ENCODE results near the gene SULF2. TPM values are rescaled to one million over a fixed set of nuclear protein-coding genes. Genes with fewer than 3 reads are reported as not detected.

SULF2 gene
- polyA plus RNA-seq, 4 donors, result 10.3 to 40.9 (median 22.4) TPM

- FAIRE-seq (no peak), DNase-seq (no peak)
- Histone ChIP-seq H3K4me1 (ENCODE audit: control insufficient read depth in 3 of 3, insufficient read depth in 2 of 3, low read depth in 1 of 3, low read length in 2 of 3) (no peaks in the 10 kb centered on the region), H3K36me3 (ENCODE audit: control insufficient read depth in 3 of 3, insufficient read depth in 2 of 3, low read depth in 1 of 3, low read length in 3 of 3) (peaks cover 0 to 25% (median 0%) of the 10 kb centered on the region in 3 donors), H3K27ac (ENCODE audit: low read depth in 1 of 3, low read length in 2 of 3) (no peak overlapping the region), H3K9me3 (ENCODE audit: control insufficient read depth in 2 of 2, insufficient read depth in 1 of 2, low read depth in 1 of 2, low read length in 1 of 2) (no peaks in the 10 kb centered on the region), H3K4me3 (ENCODE audit: low read depth in 1 of 3, low read length in 3 of 3) (no peak overlapping the region), H3K27me3 (ENCODE audit: control insufficient read depth in 3 of 3, insufficient read depth in 3 of 3, low read length in 3 of 3) (no peaks in the 10 kb centered on the region)
- WGBS, 3 donors, result 84 to 93% (median 91%) methylated on average over 10 of the region's 10 CpGs
These were observed 37.6 kb downstream of the SULF2 start for GRCh38 chr20:47747669-47748031.

DNA sequence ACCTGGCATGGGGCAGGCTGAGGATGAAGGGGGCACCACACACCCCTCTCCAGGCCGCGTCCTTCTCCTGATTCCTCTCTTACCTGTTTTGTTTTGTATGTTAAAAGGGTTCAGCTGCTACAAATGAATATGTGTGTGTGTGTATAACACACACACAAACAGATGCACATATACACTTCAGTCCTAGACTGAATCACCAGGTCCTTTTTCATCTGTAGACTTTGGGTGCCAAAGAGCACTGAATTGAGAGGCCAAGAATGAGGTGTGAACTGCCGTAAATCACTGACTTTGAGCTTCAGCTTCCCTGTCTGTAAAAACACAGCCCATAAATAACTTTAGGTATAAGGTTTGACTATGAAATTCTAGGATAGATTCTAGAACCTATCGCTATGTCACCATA, 40.5 kb downstream of the SULF2 start:
- FAIRE-seq, result no peak

GRCh38 chr20:47743671-47744070, 41.6 kb downstream of the SULF2 start:
- FAIRE-seq (no peak), DNase-seq (no peak)
- Histone ChIP-seq H3K9me3 (ENCODE audit: control insufficient read depth in 2 of 2, insufficient read depth in 1 of 2, low read depth in 1 of 2, low read length in 1 of 2) (no peaks in the 10 kb centered on the region), H3K27me3 (ENCODE audit: control insufficient read depth in 3 of 3, insufficient read depth in 3 of 3, low read length in 3 of 3) (no peaks in the 10 kb centered on the region), H3K36me3 (ENCODE audit: control insufficient read depth in 3 of 3, insufficient read depth in 2 of 3, low read depth in 1 of 3, low read length in 3 of 3) (peaks cover 0 to 28% (median 0%) of the 10 kb centered on the region in 3 donors), H3K27ac (ENCODE audit: low read depth in 1 of 3, low read length in 2 of 3) (no peak overlapping the region), H3K4me3 (ENCODE audit: low read depth in 1 of 3, low read length in 3 of 3) (no peak overlapping the region), H3K4me1 (ENCODE audit: control insufficient read depth in 3 of 3, insufficient read depth in 2 of 3, low read depth in 1 of 3, low read length in 2 of 3) (no peaks in the 10 kb centered on the region)
- WGBS, 3 donors, result 86 to 90% (median 86%) methylated on average over 7 of the region's 7 CpGs

More for the DNA sequence above, 40.5 kb downstream of the SULF2 start:
- peak in 1 of 2 donors; percentile 23 for DNase-seq
- no peaks in the 10 kb centered on the region for H3K27me3 ChIP-seq (ENCODE audit: control insufficient read depth in 3 of 3, insufficient read depth in 3 of 3, low read length in 3 of 3)
- 88 to 90% (median 88%) methylated on average over 4 of the region's 4 CpGs for WGBS, 3 donors
- peaks cover 0 to 26% (median 0%) of the 10 kb centered on the region in 3 donors for H3K36me3 ChIP-seq (ENCODE audit: control insufficient read depth in 3 of 3, insufficient read depth in 2 of 3, low read depth in 1 of 3, low read length in 3 of 3)
- no peaks in the 10 kb centered on the region for H3K9me3 ChIP-seq (ENCODE audit: control insufficient read depth in 2 of 2, insufficient read depth in 1 of 2, low read depth in 1 of 2, low read length in 1 of 2)
- H3K4me1 ChIP-seq (ENCODE audit: control insufficient read depth in 3 of 3, insufficient read depth in 2 of 3, low read depth in 1 of 3, low read length in 2 of 3), result no peaks in the 10 kb centered on the region
- H3K27ac ChIP-seq (ENCODE audit: low read depth in 1 of 3, low read length in 2 of 3), result no peak overlapping the region
- no peak overlapping the region for H3K4me3 ChIP-seq (ENCODE audit: low read depth in 1 of 3, low read length in 3 of 3)

GRCh38 chr20:47741669-47742608, 43.3 kb downstream of the SULF2 start:
- 79 to 85% (median 85%) methylated on average over 22 of the region's 22 CpGs for whole genome bisulfite sequencing, 3 donors
- Histone ChIP-seq H3K4me1 (ENCODE audit: control insufficient read depth in 3 of 3, insufficient read depth in 2 of 3, low read depth in 1 of 3, low read length in 2 of 3) (no peaks in the 10 kb centered on the region), H3K4me3 (ENCODE audit: low read depth in 1 of 3, low read length in 3 of 3) (no peak overlapping the region), H3K36me3 (ENCODE audit: control insufficient read depth in 3 of 3, insufficient read depth in 2 of 3, low read depth in 1 of 3, low read length in 3 of 3) (peaks cover 0 to 23% (median 0%) of the 10 kb centered on the region in 3 donors), H3K27ac (ENCODE audit: low read depth in 1 of 3, low read length in 2 of 3) (no peak overlapping the region), H3K9me3 (ENCODE audit: control insufficient read depth in 2 of 2, insufficient read depth in 1 of 2, low read depth in 1 of 2, low read length in 1 of 2) (no peaks in the 10 kb centered on the region), H3K27me3 (ENCODE audit: control insufficient read depth in 3 of 3, insufficient read depth in 3 of 3, low read length in 3 of 3) (no peaks in the 10 kb centered on the region)
- DNase-seq, result peak in 1 of 2 donors; percentile 18
- no peak for FAIRE-seq

- peak in 1 of 2 donors; percentile 26 for DNase-seq
These were observed 44.5 kb downstream of the SULF2 start for GRCh38 chr20:47740862-47741184.

DNA sequence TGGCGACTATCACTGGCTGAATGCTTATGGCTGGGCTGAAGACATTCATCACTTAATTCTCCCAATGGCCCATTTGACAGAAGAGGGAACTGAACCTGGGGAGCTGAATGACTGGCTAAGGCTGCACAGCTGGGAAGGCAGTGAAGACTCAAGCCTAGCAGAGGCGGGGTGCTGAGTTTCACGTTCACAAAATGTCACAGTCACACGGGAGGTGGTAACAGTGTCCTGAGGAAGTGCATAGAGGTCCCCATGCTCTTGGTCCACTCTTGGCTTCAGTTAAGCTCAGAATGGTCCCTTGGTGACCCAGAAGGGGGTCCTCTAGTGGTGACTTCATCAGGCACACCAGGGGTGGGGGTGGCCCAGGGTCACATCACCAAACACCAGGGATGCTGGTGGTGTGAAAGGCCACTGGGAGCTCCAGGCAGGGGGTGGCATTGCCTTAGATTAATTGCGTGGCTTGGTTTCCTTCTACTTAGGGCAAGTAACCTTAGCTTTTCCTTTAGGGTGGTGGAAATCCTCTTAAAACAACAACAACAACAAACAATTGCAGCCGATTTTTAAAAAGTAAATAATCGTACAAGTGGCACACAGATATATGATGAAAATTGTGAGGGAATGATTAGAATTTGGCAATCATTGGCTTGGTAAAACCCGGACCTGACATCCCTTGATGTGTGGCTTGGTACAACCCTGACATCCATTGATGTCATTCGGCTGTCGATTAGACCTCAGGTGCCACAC, 45.0 kb downstream of the SULF2 start:
- Histone ChIP-seq H3K9me3 (ENCODE audit: control insufficient read depth in 2 of 2, insufficient read depth in 1 of 2, low read depth in 1 of 2, low read length in 1 of 2) (no peaks in the 10 kb centered on the region), H3K36me3 (ENCODE audit: control insufficient read depth in 3 of 3, insufficient read depth in 2 of 3, low read depth in 1 of 3, low read length in 3 of 3) (peaks cover 0 to 25% (median 0%) of the 10 kb centered on the region in 3 donors), H3K4me1 (ENCODE audit: control insufficient read depth in 3 of 3, insufficient read depth in 2 of 3, low read depth in 1 of 3, low read length in 2 of 3) (no peaks in the 10 kb centered on the region), H3K27me3 (ENCODE audit: control insufficient read depth in 3 of 3, insufficient read depth in 3 of 3, low read length in 3 of 3) (no peaks in the 10 kb centered on the region), H3K4me3 (ENCODE audit: low read depth in 1 of 3, low read length in 3 of 3) (no peak overlapping the region), H3K27ac (ENCODE audit: low read depth in 1 of 3, low read length in 2 of 3) (no peak overlapping the region)
- FAIRE-seq (no peak), DNase-seq (no peak)
- 67 to 76% (median 74%) methylated on average over 10 of the region's 10 CpGs for WGBS, 3 donors

More at GRCh38 chr20:47740862-47741184, 44.5 kb downstream of the SULF2 start:
- Histone ChIP-seq H3K36me3 (ENCODE audit: control insufficient read depth in 3 of 3, insufficient read depth in 2 of 3, low read depth in 1 of 3, low read length in 3 of 3) (peaks cover 0 to 23% (median 0%) of the 10 kb centered on the region in 3 donors), H3K4me1 (ENCODE audit: control insufficient read depth in 3 of 3, insufficient read depth in 2 of 3, low read depth in 1 of 3, low read length in 2 of 3) (no peaks in the 10 kb centered on the region), H3K27me3 (ENCODE audit: control insufficient read depth in 3 of 3, insufficient read depth in 3 of 3, low read length in 3 of 3) (no peaks in the 10 kb centered on the region), H3K4me3 (ENCODE audit: low read depth in 1 of 3, low read length in 3 of 3) (no peak overlapping the region), H3K9me3 (ENCODE audit: control insufficient read depth in 2 of 2, insufficient read depth in 1 of 2, low read depth in 1 of 2, low read length in 1 of 2) (no peaks in the 10 kb centered on the region), H3K27ac (ENCODE audit: low read depth in 1 of 3, low read length in 2 of 3) (no peak overlapping the region)
- 53 to 56% (median 54%) methylated on average over 11 of the region's 11 CpGs for WGBS, 3 donors
- FAIRE-seq, result no peak

DNA sequence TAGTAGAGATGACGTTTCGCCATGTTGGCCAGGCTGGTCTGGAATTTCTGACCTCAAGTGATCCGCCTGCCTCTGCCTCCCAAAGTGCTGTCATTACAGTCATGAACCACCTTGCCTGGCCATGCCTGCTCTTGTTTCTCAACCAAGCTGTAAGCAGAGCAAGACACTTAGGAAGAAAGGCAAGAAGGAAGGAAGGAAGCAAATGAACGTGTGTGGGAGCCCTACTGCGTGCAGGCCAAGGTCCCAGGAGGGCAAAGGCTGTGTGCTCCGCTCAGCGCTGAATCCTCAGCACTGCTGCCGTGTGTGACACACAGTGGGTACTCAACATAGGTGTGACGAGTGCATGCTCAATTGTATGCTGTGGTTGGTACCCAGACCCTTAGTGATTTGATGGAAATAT, 47.4 kb downstream of the SULF2 start:
- DNase-seq (no peak), FAIRE-seq (no peak)
- no peak overlapping the region for H3K4me3 ChIP-seq (ENCODE audit: low read depth in 1 of 3, low read length in 3 of 3)
- H3K27ac ChIP-seq (ENCODE audit: low read depth in 1 of 3, low read length in 2 of 3), result no peak overlapping the region
- no peaks in the 10 kb centered on the region for H3K27me3 ChIP-seq (ENCODE audit: control insufficient read depth in 3 of 3, insufficient read depth in 3 of 3, low read length in 3 of 3)
- no peaks in the 10 kb centered on the region for H3K4me1 ChIP-seq (ENCODE audit: control insufficient read depth in 3 of 3, insufficient read depth in 2 of 3, low read depth in 1 of 3, low read length in 2 of 3)
- no peaks in the 10 kb centered on the region for H3K9me3 ChIP-seq (ENCODE audit: control insufficient read depth in 2 of 2, insufficient read depth in 1 of 2, low read depth in 1 of 2, low read length in 1 of 2)
- peaks cover 0 to 19% (median 0%) of the 10 kb centered on the region in 3 donors for H3K36me3 ChIP-seq (ENCODE audit: control insufficient read depth in 3 of 3, insufficient read depth in 2 of 3, low read depth in 1 of 3, low read length in 3 of 3)
- WGBS, 3 donors, result 92 to 96% (median 93%) methylated on average over 9 of the region's 9 CpGs

GRCh38 chr20:47736570-47737152, 48.6 kb downstream of the SULF2 start:
- H3K36me3 ChIP-seq (ENCODE audit: control insufficient read depth in 3 of 3, insufficient read depth in 2 of 3, low read depth in 1 of 3, low read length in 3 of 3), result peaks cover 0 to 18% (median 0%) of the 10 kb centered on the region in 3 donors
- no peak overlapping the region for H3K27ac ChIP-seq (ENCODE audit: low read depth in 1 of 3, low read length in 2 of 3)
- no peaks in the 10 kb centered on the region for H3K27me3 ChIP-seq (ENCODE audit: control insufficient read depth in 3 of 3, insufficient read depth in 3 of 3, low read length in 3 of 3)
- H3K9me3 ChIP-seq (ENCODE audit: control insufficient read depth in 2 of 2, insufficient read depth in 1 of 2, low read depth in 1 of 2, low read length in 1 of 2), result no peaks in the 10 kb centered on the region
- 93 to 94% (median 94%) methylated on average over 26 of the region's 26 CpGs for WGBS, 3 donors
- no peak overlapping the region for H3K4me3 ChIP-seq (ENCODE audit: low read depth in 1 of 3, low read length in 3 of 3)
- H3K4me1 ChIP-seq (ENCODE audit: control insufficient read depth in 3 of 3, insufficient read depth in 2 of 3, low read depth in 1 of 3, low read length in 2 of 3), result no peaks in the 10 kb centered on the region
- DNase-seq (no peak), FAIRE-seq (no peak)
